H9 (cell line): ENCODE measurements around the gene TCERG1L. TPM values are rescaled to one million over a fixed set of nuclear protein-coding genes. Genes with fewer than 3 reads are reported as not detected.
A peak's percentile ranks its signal among the peaks of the same experiment; 100 is the strongest.

Experiments used
- DNase-seq: peaks from one replicate; pipeline ENCODE4 v3.0.0-alpha.2; 2017
- H2AFZ ChIP-seq: one replicate; pipeline ENCODE4 v1.6.1; 2013; ENCODE audit warnings: mild to moderate bottlenecking, low read length, control low read depth, moderate library complexity
- H2AK5ac ChIP-seq: 2 replicates; pipeline ENCODE4 v1.6.1; 2013; ENCODE audit warnings: low read length, control low read depth, mixed read lengths; ENCODE audit not compliant: insufficient read length
- H2BK120ac ChIP-seq: one replicate; pipeline ENCODE4 v1.6.1; 2013; ENCODE audit warnings: low read depth, mild to moderate bottlenecking, low read length, control low read depth, inconsistent platforms; ENCODE audit not compliant: poor library complexity, severe bottlenecking
- H2BK12ac ChIP-seq: 2 replicates; pipeline ENCODE4 v1.6.1; 2013; ENCODE audit warnings: low read length, control low read depth, mixed read lengths, low read depth; ENCODE audit not compliant: insufficient read length
- H2BK15ac ChIP-seq: 2 replicates; pipeline ENCODE4 v1.6.1; 2013; ENCODE audit warnings: low read depth, low read length, control low read depth
- H2BK20ac ChIP-seq: one replicate; pipeline ENCODE4 v1.6.1; 2013; ENCODE audit warnings: low read depth, mild to moderate bottlenecking, low read length, control low read depth, inconsistent platforms; ENCODE audit not compliant: poor library complexity, severe bottlenecking
- H2BK5ac ChIP-seq: 2 replicates; pipeline ENCODE4 v1.6.1; 2013; ENCODE audit warnings: low read length, control low read depth, mixed read lengths; ENCODE audit not compliant: insufficient read length
- H3K14ac ChIP-seq: 2 replicates; pipeline ENCODE4 v1.6.1; 2013; ENCODE audit warnings: low read length, control low read depth; ENCODE audit not compliant: insufficient read depth
- H3K18ac ChIP-seq: 2 replicates; pipeline ENCODE4 v1.6.1; 2013; ENCODE audit warnings: low read depth, mild to moderate bottlenecking, mixed read lengths, low read length, control low read depth; ENCODE audit not compliant: insufficient read length
- H3K23ac ChIP-seq: 2 replicates; pipeline ENCODE4 v1.6.1; 2013; ENCODE audit warnings: low read length, control low read depth, mixed read lengths, low read depth; ENCODE audit not compliant: insufficient read length
- H3K23me2 ChIP-seq: 2 replicates; pipeline ENCODE4 v1.6.1; 2013; ENCODE audit warnings: low read depth, mild to moderate bottlenecking, mixed read lengths, low read length, control low read depth; ENCODE audit not compliant: insufficient read length, poor library complexity, severe bottlenecking
- H3K27ac ChIP-seq: 2 replicates; pipeline ENCODE4 v1.5.1; 2013; ENCODE audit warnings: low read length, control low read depth, mixed read lengths, low read depth; ENCODE audit not compliant: insufficient read length
- H3K27me3 ChIP-seq: 2 replicates; pipeline ENCODE4 v1.6.1; 2013; ENCODE audit warnings: low read length, control low read depth, inconsistent platforms; ENCODE audit not compliant: insufficient read depth
- H3K4ac ChIP-seq: 2 replicates; pipeline ENCODE4 v1.6.1; 2013; ENCODE audit warnings: low read depth, mild to moderate bottlenecking, control low read depth, inconsistent platforms, low read length, moderate library complexity
- H3K4me1 ChIP-seq: 2 replicates; pipeline ENCODE4 v1.6.1; 2013; ENCODE audit warnings: low read length, control low read depth, inconsistent platforms; ENCODE audit not compliant: insufficient read depth
- H3K4me2 ChIP-seq: 2 replicates; pipeline ENCODE4 v1.6.1; 2013; ENCODE audit warnings: low read length, control low read depth, mixed read lengths; ENCODE audit not compliant: insufficient read length, insufficient read depth
- H3K56ac ChIP-seq: 2 replicates; pipeline ENCODE4 v1.6.1; 2013; ENCODE audit warnings: low read depth, mild to moderate bottlenecking, mixed read lengths, low read length, control low read depth; ENCODE audit not compliant: insufficient read length
- H3K79me1 ChIP-seq: 2 replicates; pipeline ENCODE4 v1.6.1; 2013; ENCODE audit warnings: low read depth, mild to moderate bottlenecking, moderate library complexity, low read length, control low read depth, inconsistent platforms; ENCODE audit not compliant: insufficient read depth, poor library complexity, severe bottlenecking
- H3K79me2 ChIP-seq: 2 replicates; pipeline ENCODE4 v1.6.1; 2013; ENCODE audit warnings: low read length, control low read depth, inconsistent platforms; ENCODE audit not compliant: insufficient read depth
- H3K9ac ChIP-seq: 2 replicates; pipeline ENCODE4 v1.6.1; 2013; ENCODE audit warnings: low read length, control low read depth, mixed read lengths; ENCODE audit not compliant: insufficient read length; ENCODE audit errors: extremely low read depth
- H3K9me3 ChIP-seq: one replicate; pipeline ENCODE4 v1.6.1; 2013; ENCODE audit warnings: low read depth, low read length, inconsistent platforms; ENCODE audit not compliant: control insufficient read depth
- H3T11ph ChIP-seq: one replicate; pipeline ENCODE4 v1.6.1; 2013; ENCODE audit warnings: mild to moderate bottlenecking, low read length, control low read depth, inconsistent platforms
- H4K20me1 ChIP-seq: one replicate; pipeline ENCODE4 v1.6.1; 2013; ENCODE audit not compliant: control insufficient read depth, insufficient read length, insufficient read depth
- H4K5ac ChIP-seq: 2 replicates; pipeline ENCODE4 v1.6.1; 2013; ENCODE audit warnings: low read depth, mild to moderate bottlenecking, mixed read lengths, low read length, control low read depth; ENCODE audit not compliant: insufficient read length
- H4K8ac ChIP-seq: replicated peaks from 2 replicates; pipeline ENCODE4 v1.6.1; 2013; ENCODE audit warnings: low read length, control low read depth, mixed read lengths, low read depth; ENCODE audit not compliant: insufficient read length
- H4K91ac ChIP-seq: 2 replicates; pipeline ENCODE4 v1.6.1; 2013; ENCODE audit warnings: low read depth, mild to moderate bottlenecking, moderate library complexity, mixed read lengths, low read length, control low read depth; ENCODE audit not compliant: insufficient read length
- H3K27ac Mint-ChIP-seq, 3 experiments: 2 replicates in 2 of 3; 3 replicates in 1 of 3; pipeline ENCODE4 v1.8.0; 2020 to 2021; ENCODE audit warnings: mixed read lengths in 3 of 3, mild to moderate bottlenecking in 1 of 3, moderate library complexity in 1 of 3
- H3K27me3 Mint-ChIP-seq: 2 replicates; pipeline ENCODE4 v1.8.0; 2021; ENCODE audit warnings: low read depth, mild to moderate bottlenecking, moderate library complexity, mixed read lengths
- H3K36me3 Mint-ChIP-seq, 3 experiments: 2 replicates in 2 of 3; 3 replicates in 1 of 3; pipeline ENCODE4 v1.8.0; 2020 to 2021; ENCODE audit warnings: low read depth in 3 of 3, mixed read lengths in 3 of 3; ENCODE audit not compliant: insufficient read depth in 1 of 3
- H3K4me1 Mint-ChIP-seq, 2 experiments: 2 replicates each; pipeline ENCODE4 v1.8.0; 2020; ENCODE audit warnings: mixed read lengths in 2 of 2
- H3K4me3 Mint-ChIP-seq, 2 experiments: 2 replicates in 1 of 2; 3 replicates in 1 of 2; pipeline ENCODE4 v1.8.0; 2020 to 2021; ENCODE audit warnings: mild to moderate bottlenecking in 2 of 2, mixed read lengths in 2 of 2, moderate library complexity in 1 of 2
- H3K9me3 Mint-ChIP-seq, 2 experiments: 2 replicates in 1 of 2; 3 replicates in 1 of 2; pipeline ENCODE4 v1.8.0; 2020; ENCODE audit warnings: mild to moderate bottlenecking in 2 of 2, mixed read lengths in 2 of 2, moderate library complexity in 1 of 2
- CTCF ChIP-seq: fragments of 200-600 bp; sonication (generic); conservative IDR thresholded peaks from 3 replicates; pipeline ENCODE4 v1.8.0; 2021; ENCODE audit warnings: antibody characterized with exemption, mild to moderate bottlenecking
- WGBS: extraction: QIAGEN DNeasy Blood & Tissue Kit; methylation state at CpG from one replicate; pipeline ENCODE4 v1.1.7; 2013; ENCODE audit warnings: missing lambda C conversion rate, low lambda C conversion rate, mixed read lengths; ENCODE audit not compliant: insufficient read length; ENCODE audit errors: extremely low coverage; 5-methylcytosine and 5-hydroxymethylcytosine counted together
- total RNA-seq: library from RNA; stranded (reverse); gene quantifications from 2 replicates; pipeline ENCODE4 v1.2.1, GENCODE V29; 2021

The TCERG1L gene
- total RNA-seq, 1 experiment from 2014 or later: 3.3 TPM

- Histone ChIP-seq H3K27me3 (no peaks in the 10 kb centered on the region), H2BK12ac (no peak overlapping the region), H2AFZ (no peak overlapping the region), H3K27ac (no peak overlapping the region), H3K23ac (no peak overlapping the region), H3K79me2 (no peaks in the 10 kb centered on the region), H2BK20ac (no peak overlapping the region), H3K4me2 (no peak overlapping the region), H2AK5ac (no peak overlapping the region), H2BK15ac (no peak overlapping the region), H3T11ph (no peak overlapping the region), H4K91ac (no peak overlapping the region), H3K9ac (no peak overlapping the region), H3K14ac (no peak overlapping the region), H3K9me3 (no peaks in the 10 kb centered on the region), H3K56ac (no peak overlapping the region), H3K4ac (no peak overlapping the region), H3K23me2 (no peaks in the 10 kb centered on the region), H3K4me1 (peaks cover 5% of the 10 kb centered on the region; the same call in 1 of the 2 replicates), H2BK120ac (no peak overlapping the region), H4K20me1 (no peaks in the 10 kb centered on the region), H4K8ac (no peak overlapping the region), H2BK5ac (no peak overlapping the region), H3K18ac (no peak overlapping the region), H4K5ac (no peak overlapping the region), H3K79me1 (no peaks in the 10 kb centered on the region)
- H3K36me3 Mint-ChIP-seq: no peaks in the 10 kb centered on the region
- no peaks in the 10 kb centered on the region for H3K27me3 Mint-ChIP-seq
- no CpG with 5 or more reads among the region's 9 CpGs for WGBS
- no peak overlapping the region for H3K4me3 Mint-ChIP-seq
- H3K9me3 Mint-ChIP-seq: no peaks in the 10 kb centered on the region
- no peak for TF ChIP-seq CTCF
- peak overlapping the region in 1 of 3 experiments; percentile 14; a peak in 1 of 7 replicates for H3K27ac Mint-ChIP-seq
- peaks cover 10 to 11% of the 10 kb centered on the region in 2 experiments for H3K4me1 Mint-ChIP-seq
- no peak for DNase-seq
Observed at GRCh38 chr10:131279516-131279915, 32.0 kb downstream of the TCERG1L start.
